ENCODE measurements around the gene KIAA2012.
"Not testable (repeated sequence)": the region's sequence is repeated elsewhere in the genome, so short reads cannot be mapped to it uniquely, and the experiment has no call there.

The KIAA2012 gene

GRCh38 chr2:202201220-202202160 is 128.4 kb downstream of the KIAA2012 start:
- no peak for DNase-seq (ENCODE audit: low spot score)

GRCh38 chr2:202203348-202203747 is 130.3 kb downstream of the KIAA2012 start:
- DNase-seq (ENCODE audit: low spot score) = no peak

- no peak for DNase-seq (ENCODE audit: low spot score)
Measured at GRCh38 chr2:202204855-202205254, 131.8 kb downstream of the KIAA2012 start.

- DNase-seq (ENCODE audit: low spot score) = no peak
Measured at GRCh38 chr2:202208526-202208925, 135.5 kb downstream of the KIAA2012 start.

- no peak for DNase-seq (ENCODE audit: low spot score)
Measured at GRCh38 chr2:202215179-202215578, 142.1 kb downstream of the KIAA2012 start.

GRCh38 chr2:202221873-202222272 is 148.8 kb downstream of the KIAA2012 start:
- DNase-seq (ENCODE audit: low spot score) = no peak

- DNase-seq (ENCODE audit: low spot score) = peak; percentile 30
Measured at GRCh38 chr2:202237787-202238233, 164.8 kb downstream of the KIAA2012 start.

- DNase-seq (ENCODE audit: low spot score) = peak; percentile 96
Measured at GRCh38 chr2:202238234-202239197, 165.5 kb downstream of the KIAA2012 start, which contains the start of gene SUMO1. Gene SUMO1, minus strand, starts transcription at chr2:202238597. Its CDS starts 146 bp downstream, at chr2:202238451.

- DNase-seq (ENCODE audit: low spot score) = not testable (repeated sequence)
Measured at GRCh38 chr2:202247710-202248109, 174.7 kb downstream of the KIAA2012 start.

GRCh38 chr2:202249521-202250253 is 176.6 kb downstream of the KIAA2012 start:
- no peak for DNase-seq (ENCODE audit: low spot score)

GRCh38 chr2:202251494-202251893 is 178.4 kb downstream of the KIAA2012 start:
- DNase-seq (ENCODE audit: low spot score) = no peak
